CD8-positive, alpha-beta memory T cell (primary cell): ENCODE measurements around the gene KDM6A. TPM values are rescaled to one million over a fixed set of nuclear protein-coding genes. Genes with fewer than 3 reads are reported as not detected.

Experiments used
- CTCF ChIA-PET: fragments of 350-600 bp; sonication (Branson Sonifier 250); formaldehyde crosslinking; loops from one replicate; lab custom pipeline; 2021; ENCODE audit warnings: antibody characterized with exemption; lab: Charles Lee
- POLR2A ChIA-PET: fragments of 350-600 bp; sonication (Branson Sonifier 250); formaldehyde crosslinking; loops from one replicate; lab custom pipeline; 2021; ENCODE audit warnings: antibody characterized with exemption; lab: Charles Lee
- DNase-seq, 5 donors: peaks; one replicate each; pipeline versions ENCODE4 v3.0.0 to v3.0.0-alpha.2; 2020 to 2022; ENCODE audit warnings: mixed read lengths in 1 of 5
- H3K27ac ChIP-seq: one replicate; pipeline ENCODE4 v1.7.0; 2013; ENCODE audit warnings: low read depth, mild to moderate bottlenecking, low read length, moderate library complexity
- H3K27me3 ChIP-seq: 2 replicates; pipeline ENCODE4 v1.7.0; 2013; ENCODE audit warnings: low read length, mild to moderate bottlenecking; ENCODE audit not compliant: insufficient read depth, poor library complexity, severe bottlenecking
- H3K36me3 ChIP-seq: 2 replicates; pipeline ENCODE4 v1.7.0; 2013; ENCODE audit warnings: mild to moderate bottlenecking, low read length, moderate library complexity; ENCODE audit not compliant: insufficient read depth
- H3K4me1 ChIP-seq: 2 replicates; pipeline ENCODE4 v1.7.0; 2013; ENCODE audit warnings: mild to moderate bottlenecking, low read length, moderate library complexity; ENCODE audit not compliant: insufficient read depth
- H3K4me3 ChIP-seq: 2 replicates; pipeline ENCODE4 v1.7.0; 2013; ENCODE audit warnings: mild to moderate bottlenecking, low read length
- H3K9me3 ChIP-seq: 2 replicates; pipeline ENCODE4 v1.7.0; 2013; ENCODE audit warnings: mild to moderate bottlenecking, low read length
- H3K27ac Mint-ChIP-seq, 8 donors: one replicate each; pipeline ENCODE4 v1.8.0; 2020 to 2021; ENCODE audit warnings: mixed read lengths in 8 of 8, mild to moderate bottlenecking in 6 of 8, inconsistent platforms in 3 of 8, moderate library complexity in 3 of 8
- H3K27me3 Mint-ChIP-seq, 2 donors: one replicate each; pipeline ENCODE4 v1.8.0; 2020 to 2021; ENCODE audit warnings: mixed read lengths in 2 of 2, mild to moderate bottlenecking in 1 of 2, moderate library complexity in 1 of 2
- H3K36me3 Mint-ChIP-seq, 3 donors: one replicate each; pipeline ENCODE4 v1.8.0; 2020 to 2021; ENCODE audit warnings: mixed read lengths in 3 of 3, inconsistent platforms in 1 of 3, mild to moderate bottlenecking in 1 of 3
- H3K4me1 Mint-ChIP-seq, 3 donors: one replicate each; pipeline ENCODE4 v1.8.0; 2020 to 2021; ENCODE audit warnings: mixed read lengths in 3 of 3, inconsistent platforms in 1 of 3, mild to moderate bottlenecking in 1 of 3
- H3K4me3 Mint-ChIP-seq, 7 donors: one replicate each; pipeline ENCODE4 v1.8.0; 2020 to 2021; ENCODE audit warnings: mixed read lengths in 7 of 7, mild to moderate bottlenecking in 6 of 7, moderate library complexity in 4 of 7, inconsistent platforms in 2 of 7
- H3K9me3 Mint-ChIP-seq, 5 donors: one replicate each; pipeline ENCODE4 v1.8.0; 2020 to 2022; ENCODE audit warnings: mixed read lengths in 5 of 5, mild to moderate bottlenecking in 3 of 5, moderate library complexity in 2 of 5, inconsistent platforms in 1 of 5
- polyA plus RNA-seq: library from polyadenylated mRNA; unstranded; fragments of 300-500 nt; fragmentation: Illumina TruSeq; gene quantifications from one replicate; pipeline ENCODE4 v1.2.3, GENCODE V29; 2021
- total RNA-seq, 2 experiments: library from RNA; stranded (reverse); gene quantifications; one replicate each; pipeline ENCODE4 v1.2.3, GENCODE V29; 2021

The KDM6A gene
- total and polyA plus RNA-seq, 3 experiments from 2014 or later, result 20.7 to 23.7 (median 21.5) TPM

DNA sequence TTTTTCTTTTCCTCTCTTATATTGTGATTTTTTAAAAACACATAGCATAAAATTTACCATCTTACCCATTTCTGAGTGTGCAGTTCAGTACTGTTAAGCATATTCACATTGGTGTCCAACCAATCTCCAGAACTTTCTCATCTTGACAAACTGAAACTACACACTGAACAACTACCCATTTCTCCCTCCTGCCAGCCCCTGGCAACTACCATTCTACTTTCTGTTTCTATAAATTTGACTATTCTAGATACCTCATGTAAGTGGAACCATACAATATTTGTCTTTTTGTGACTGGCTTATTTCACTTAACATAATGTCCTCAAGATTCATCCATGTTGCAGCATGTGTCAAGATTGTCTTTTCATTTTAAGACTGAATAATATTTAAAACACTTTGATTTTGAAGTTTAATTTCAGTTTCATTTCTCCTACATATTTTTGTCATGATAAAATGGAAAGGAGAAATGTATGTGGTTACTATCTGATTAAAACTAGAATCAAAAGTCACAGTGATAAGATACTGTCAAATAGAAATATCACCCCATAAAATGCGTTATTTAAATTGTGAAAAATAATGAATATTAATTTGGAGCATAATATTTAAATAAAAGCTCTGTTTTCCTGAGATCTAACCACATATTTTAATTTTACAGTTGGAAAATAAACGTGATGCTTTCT, 204.9 kb downstream of the KDM6A start:
- no peak for DNase-seq
- Mint-ChIP-seq H3K27ac (peak overlapping the region in 4 of 8 donors; percentile 43 to 78 (median 70)), H3K36me3 (peaks cover 11 to 39% (median 16%) of the 10 kb centered on the region in 3 donors), H3K4me1 (peaks cover 42 to 58% (median 44%) of the 10 kb centered on the region in 3 donors), H3K4me3 (peak overlapping the region in 5 of 7 donors; percentile 2 to 47 (median 20)), H3K9me3 (peaks cover 0 to 2% (median 0%) of the 10 kb centered on the region in 5 donors), H3K27me3 (no peaks in the 10 kb centered on the region)
- Histone ChIP-seq H3K4me3 (no peak overlapping the region), H3K27ac (no peak overlapping the region), H3K27me3 (no peaks in the 10 kb centered on the region), H3K4me1 (no peaks in the 10 kb centered on the region), H3K9me3 (no peaks in the 10 kb centered on the region), H3K36me3 (no peaks in the 10 kb centered on the region)
- ChIA-PET POLR2A (no interaction called here), CTCF (no interaction called here)

DNA sequence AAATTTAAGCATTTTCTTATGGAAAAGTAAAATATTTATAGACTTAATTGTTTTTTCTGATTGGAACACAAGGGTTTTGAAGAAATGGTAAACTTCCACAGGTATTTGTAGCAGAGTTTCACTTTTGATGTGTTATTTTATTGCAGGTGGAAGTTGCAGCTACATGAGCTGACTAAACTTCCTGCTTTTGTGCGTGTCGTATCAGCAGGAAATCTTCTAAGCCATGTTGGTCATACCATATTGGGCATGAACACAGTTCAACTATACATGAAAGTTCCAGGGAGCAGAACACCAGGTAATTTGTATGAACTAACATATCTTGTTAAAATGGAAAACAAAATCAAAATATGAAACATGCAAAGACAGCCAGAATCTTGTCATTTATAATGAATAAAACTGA, 210.3 kb downstream of the KDM6A start:
- ChIA-PET POLR2A (no interaction called here), CTCF (no interaction called here)
- peaks cover 13 to 20% (median 14%) of the 10 kb centered on the region in 3 donors for H3K4me1 Mint-ChIP-seq
- no peaks in the 10 kb centered on the region for H3K27me3 Mint-ChIP-seq
- Histone ChIP-seq H3K36me3 (peaks cover 10% of the 10 kb centered on the region), H3K27ac (no peak overlapping the region), H3K4me3 (no peak overlapping the region), H3K27me3 (no peaks in the 10 kb centered on the region), H3K9me3 (no peaks in the 10 kb centered on the region), H3K4me1 (no peaks in the 10 kb centered on the region)
- DNase-seq, result no peak
- H3K4me3 Mint-ChIP-seq, result peak overlapping the region in 1 of 7 donors; percentile 21
- peaks cover 12 to 53% (median 19%) of the 10 kb centered on the region in 3 donors for H3K36me3 Mint-ChIP-seq
- peak overlapping the region in 4 of 8 donors; percentile 1 to 21 (median 6) for H3K27ac Mint-ChIP-seq
- no peaks in the 10 kb centered on the region for H3K9me3 Mint-ChIP-seq

DNA sequence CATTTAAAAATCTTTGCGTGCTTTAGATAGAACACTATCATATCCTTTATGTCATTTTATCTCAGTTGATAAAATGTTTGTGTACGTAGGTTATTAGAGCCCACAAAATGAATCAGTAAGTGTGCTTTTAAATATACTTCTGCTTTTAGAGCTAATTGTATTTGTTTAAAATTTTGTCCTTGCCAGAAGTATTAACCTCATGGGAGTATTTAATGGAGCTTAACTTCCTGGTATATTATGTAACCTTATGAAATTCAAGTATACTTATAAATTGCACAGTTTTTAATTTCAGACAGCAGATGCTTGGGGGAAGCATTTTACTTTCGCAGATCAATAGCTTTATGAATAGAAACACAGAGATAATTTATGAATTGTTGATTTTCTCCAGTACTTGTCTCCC, 237.5 kb downstream of the KDM6A start:
- POLR2A ChIA-PET, result no interaction called here
- CTCF ChIA-PET, result no interaction called here

DNA sequence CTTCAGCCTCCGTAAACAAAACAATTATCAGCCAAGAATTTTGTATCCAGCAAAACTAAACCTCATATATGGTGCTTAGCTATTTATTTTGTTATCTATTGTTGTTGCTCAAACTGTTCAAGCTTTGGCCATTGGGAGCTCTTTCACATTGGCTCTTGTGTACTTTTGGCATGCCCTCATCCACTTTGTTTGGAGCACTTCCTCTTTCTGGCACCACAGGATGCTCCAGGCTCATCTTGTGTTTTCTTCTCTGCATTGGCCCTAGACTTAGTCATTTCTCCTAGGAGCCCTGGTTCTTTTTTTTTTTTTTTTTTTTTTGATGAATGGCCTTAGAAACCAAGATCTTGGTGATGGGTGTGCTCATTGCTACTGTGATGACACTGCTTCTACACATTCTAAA, 253.2 kb downstream of the KDM6A start:
- peaks cover 0 to 36% (median 0%) of the 10 kb centered on the region in 3 donors for H3K36me3 Mint-ChIP-seq
- peaks cover 5 to 8% of the 10 kb centered on the region in 2 donors for H3K27me3 Mint-ChIP-seq
- H3K36me3 ChIP-seq, result no peaks in the 10 kb centered on the region
- no peaks in the 10 kb centered on the region for H3K4me1 ChIP-seq
- no peaks in the 10 kb centered on the region for H3K9me3 ChIP-seq
- peaks cover 0 to 15% (median 10%) of the 10 kb centered on the region in 5 donors for H3K9me3 Mint-ChIP-seq
- no peak overlapping the region for H3K27ac Mint-ChIP-seq
- no peak overlapping the region for H3K27ac ChIP-seq
- H3K4me3 ChIP-seq, result no peak overlapping the region
- POLR2A ChIA-PET, result no interaction called here
- CTCF ChIA-PET, result no interaction called here
- no peak overlapping the region for H3K4me3 Mint-ChIP-seq
- no peaks in the 10 kb centered on the region for H3K27me3 ChIP-seq
- no peaks in the 10 kb centered on the region for H3K4me1 Mint-ChIP-seq
- no peak for DNase-seq

More for the DNA sequence above, 237.5 kb downstream of the KDM6A start:
- Histone ChIP-seq H3K27me3 (no peaks in the 10 kb centered on the region), H3K4me1 (no peaks in the 10 kb centered on the region), H3K4me3 (no peak overlapping the region), H3K27ac (no peak overlapping the region), H3K9me3 (no peaks in the 10 kb centered on the region), H3K36me3 (peaks cover 6% of the 10 kb centered on the region)
- peaks cover 35 to 49% (median 38%) of the 10 kb centered on the region in 3 donors for H3K36me3 Mint-ChIP-seq
- H3K9me3 Mint-ChIP-seq, result peaks cover 0 to 3% (median 0%) of the 10 kb centered on the region in 5 donors
- peaks cover 0 to 1% of the 10 kb centered on the region in 2 donors for H3K27me3 Mint-ChIP-seq
- no peak overlapping the region for H3K4me3 Mint-ChIP-seq
- no peak for DNase-seq
- peaks cover 0 to 3% (median 0%) of the 10 kb centered on the region in 3 donors for H3K4me1 Mint-ChIP-seq
- H3K27ac Mint-ChIP-seq, result peak overlapping the region in 1 of 8 donors; percentile 79

DNA sequence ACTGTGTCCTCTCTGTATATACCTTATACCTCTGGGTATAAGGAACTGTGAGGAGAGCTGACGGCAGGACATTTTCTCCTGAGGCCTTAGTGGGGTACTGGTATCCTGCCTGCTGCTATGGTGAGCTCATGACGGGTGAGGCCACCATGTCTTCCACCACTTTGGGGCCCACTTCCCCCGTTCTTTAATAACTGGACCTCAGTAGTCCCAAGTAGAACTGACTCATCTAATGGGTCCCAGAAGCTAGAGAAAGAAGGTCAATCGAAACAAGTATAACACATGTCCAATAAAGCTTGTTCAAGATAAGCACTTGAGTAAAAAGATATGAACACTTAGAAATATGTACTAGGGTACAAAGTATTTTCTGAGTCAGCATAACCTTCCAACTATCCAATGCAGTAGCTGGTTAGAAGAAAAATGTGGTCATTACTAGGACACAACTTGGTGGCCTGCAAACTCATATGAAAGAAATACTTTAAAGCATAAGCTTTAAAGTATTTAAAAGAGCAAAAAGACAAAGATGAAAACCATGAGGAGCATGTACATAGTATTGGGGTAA, 256.0 kb downstream of the KDM6A start:
- Mint-ChIP-seq H3K9me3 (peaks cover 0 to 15% (median 10%) of the 10 kb centered on the region in 5 donors), H3K27ac (no peak overlapping the region), H3K4me3 (no peak overlapping the region), H3K36me3 (peaks cover 0 to 39% (median 0%) of the 10 kb centered on the region in 3 donors), H3K4me1 (no peaks in the 10 kb centered on the region), H3K27me3 (peaks cover 4% of the 10 kb centered on the region in 2 donors)
- H3K27me3 ChIP-seq, result no peaks in the 10 kb centered on the region
- H3K27ac ChIP-seq, result no peak overlapping the region
- H3K9me3 ChIP-seq, result no peaks in the 10 kb centered on the region
- DNase-seq, result no peak
- H3K4me3 ChIP-seq, result no peak overlapping the region
- ChIA-PET POLR2A (no interaction called here), CTCF (no interaction called here)
- no peaks in the 10 kb centered on the region for H3K4me1 ChIP-seq
- no peaks in the 10 kb centered on the region for H3K36me3 ChIP-seq

DNA sequence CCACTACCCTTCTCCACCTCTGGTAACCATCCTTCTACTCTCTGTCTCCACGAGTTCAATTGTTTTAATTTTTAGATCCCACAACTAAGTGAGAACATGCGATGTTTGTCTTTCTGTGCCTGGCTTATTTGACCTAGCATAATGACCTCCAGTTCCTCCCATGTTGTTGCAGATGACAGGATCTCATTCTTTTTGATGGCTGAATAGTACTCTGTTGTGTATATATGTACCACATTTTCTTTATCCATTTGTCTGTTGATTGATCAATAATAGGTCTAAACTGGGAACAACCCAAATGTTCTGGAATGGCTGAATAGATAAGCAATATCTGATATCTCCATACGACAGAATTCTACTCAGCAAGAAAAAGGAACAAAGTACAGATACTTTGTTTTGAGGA, 260.5 kb downstream of the KDM6A start:
- ChIA-PET CTCF (no interaction called here), POLR2A (interaction anchor here (0.6 kb wide), 1 partner anchor 265 kb away, joined by 3 read pairs; no protein-coding TSS in a partner anchor)
- H3K9me3 Mint-ChIP-seq, result peaks cover 0 to 8% (median 7%) of the 10 kb centered on the region in 5 donors
- Histone ChIP-seq H3K36me3 (no peaks in the 10 kb centered on the region), H3K27me3 (no peaks in the 10 kb centered on the region), H3K9me3 (no peaks in the 10 kb centered on the region), H3K4me3 (no peak overlapping the region), H3K27ac (no peak overlapping the region), H3K4me1 (no peaks in the 10 kb centered on the region)
- no peak overlapping the region for H3K4me3 Mint-ChIP-seq
- H3K36me3 Mint-ChIP-seq, result peaks cover 0 to 20% (median 0%) of the 10 kb centered on the region in 3 donors
- peak overlapping the region in 1 of 8 donors; percentile 49 for H3K27ac Mint-ChIP-seq
- H3K4me1 Mint-ChIP-seq, result no peaks in the 10 kb centered on the region
- peaks cover 0 to 3% of the 10 kb centered on the region in 2 donors for H3K27me3 Mint-ChIP-seq
- no peak for DNase-seq

DNA sequence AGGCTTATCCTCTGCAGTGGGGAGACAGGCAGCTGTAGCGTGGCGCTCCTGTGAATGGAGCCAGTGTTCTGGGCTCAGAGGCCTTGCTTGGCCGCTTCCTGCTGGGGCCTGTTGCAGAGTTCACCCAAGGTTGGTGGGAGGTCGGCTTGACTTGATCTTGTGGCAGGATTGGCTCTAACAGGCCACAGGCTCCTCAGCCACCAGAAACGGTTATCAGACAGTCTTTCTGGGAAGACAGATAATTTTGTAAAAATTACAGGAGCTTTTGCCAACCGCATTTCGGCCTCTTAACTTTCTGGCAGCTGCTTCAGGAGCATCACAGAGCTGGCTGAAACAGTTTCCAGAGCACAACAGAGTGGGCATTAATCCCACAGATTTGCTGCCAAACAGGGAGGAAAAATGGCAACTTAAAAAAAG, 261.3 kb downstream of the KDM6A start:
- H3K36me3 Mint-ChIP-seq, result peaks cover 0 to 13% (median 0%) of the 10 kb centered on the region in 3 donors
- ChIA-PET CTCF (no interaction called here), POLR2A (no interaction called here)
- H3K9me3 Mint-ChIP-seq, result peaks cover 0 to 8% (median 5%) of the 10 kb centered on the region in 5 donors
- H3K4me1 ChIP-seq, result no peaks in the 10 kb centered on the region
- H3K27ac Mint-ChIP-seq, result peak overlapping the region in 1 of 8 donors; percentile 29
- H3K27me3 ChIP-seq, result no peaks in the 10 kb centered on the region
- no peaks in the 10 kb centered on the region for H3K9me3 ChIP-seq
- no peak for DNase-seq
- H3K36me3 ChIP-seq, result no peaks in the 10 kb centered on the region
- no peaks in the 10 kb centered on the region for H3K4me1 Mint-ChIP-seq
- H3K27ac ChIP-seq, result peak overlapping the region; percentile 24
- no peak overlapping the region for H3K4me3 Mint-ChIP-seq
- peaks cover 0 to 3% of the 10 kb centered on the region in 2 donors for H3K27me3 Mint-ChIP-seq
- H3K4me3 ChIP-seq, result no peak overlapping the region

DNA sequence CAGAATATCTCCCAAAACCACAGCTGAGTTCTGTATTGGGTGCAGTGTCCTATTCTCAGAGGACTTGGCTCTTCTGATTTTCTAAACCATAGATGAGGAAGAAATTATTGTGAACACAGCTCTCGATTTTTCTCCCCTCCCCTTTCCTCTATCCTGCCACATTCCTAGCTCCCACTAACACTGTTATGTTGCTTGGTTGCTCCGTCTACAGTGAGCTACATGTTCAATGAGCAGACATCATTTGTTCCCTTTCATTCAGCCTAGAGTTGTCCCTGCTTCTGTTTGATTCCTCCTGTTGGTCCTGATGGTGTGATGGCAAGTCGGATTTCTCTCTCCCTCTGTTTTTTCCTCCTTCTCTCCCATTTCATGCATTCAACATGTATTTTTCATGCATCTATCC, 261.8 kb downstream of the KDM6A start:
- Histone ChIP-seq H3K4me3 (no peak overlapping the region), H3K4me1 (no peaks in the 10 kb centered on the region), H3K36me3 (no peaks in the 10 kb centered on the region), H3K27me3 (no peaks in the 10 kb centered on the region), H3K9me3 (no peaks in the 10 kb centered on the region), H3K27ac (no peak overlapping the region)
- Mint-ChIP-seq H3K27me3 (peaks cover 0 to 3% of the 10 kb centered on the region in 2 donors), H3K9me3 (peaks cover 0 to 8% (median 5%) of the 10 kb centered on the region in 5 donors), H3K4me1 (no peaks in the 10 kb centered on the region), H3K36me3 (peaks cover 0 to 13% (median 0%) of the 10 kb centered on the region in 3 donors), H3K4me3 (no peak overlapping the region), H3K27ac (no peak overlapping the region)
- CTCF ChIA-PET, result no interaction called here
- no peak for DNase-seq
- POLR2A ChIA-PET, result no interaction called here
